Upper lobe of left lung (tissue), 4 donors: ENCODE data around the gene SSNA1.

Experiments used
- CTCF ChIP-seq, 6 experiments: fragments of 450-650 bp in 4 of 6; fragments of 200-600 bp in 2 of 6; sonication (generic) in 2 of 6; IDR thresholded peaks; one replicate each; pipeline ENCODE4 v1.5.1; 2016 to 2019; ENCODE audit warnings: antibody characterized with exemption in 6 of 6
- POLR2A ChIP-seq, 4 donors: fragments of 450-650 bp; IDR thresholded peaks; one replicate each; pipeline ENCODE4 v1.5.1; 2016 to 2017; ENCODE audit warnings: antibody characterized with exemption in 4 of 4, mild to moderate bottlenecking in 2 of 4
- POLR2AphosphoS5 ChIP-seq, 2 donors: sonication (generic); formaldehyde crosslinking; IDR thresholded peaks; one replicate each; pipeline ENCODE4 v1.5.1; 2017; ENCODE audit warnings: antibody characterized with exemption in 2 of 2

GRCh38 chr9:137163365-137163715, 25.1 kb upstream of the SSNA1 start:
- TF ChIP-seq POLR2A (IDR thresholded peaks at IDR 0.05): no peak
- no peak for TF ChIP-seq CTCF (IDR thresholded peaks at IDR 0.05)
- no peak for TF ChIP-seq POLR2AphosphoS5 (IDR thresholded peaks at IDR 0.05)
